Effector memory CD8-positive, alpha-beta T cell (primary cell): ENCODE measurements around the gene TSBP1.
"Not testable (repeated sequence)": the region's sequence is repeated elsewhere in the genome, so short reads cannot be mapped to it uniquely, and the experiment has no call there.

Experiments used
- ATAC-seq: fragments of 150-1000 bp; cut with Tn5 transposase; replicated peaks from 2 replicates; pipeline ENCODE4 v1.10.0; 2021; ENCODE audit warnings: mild to moderate bottlenecking, moderate library complexity
- DNase-seq, 3 experiments: peaks; one replicate each; pipeline ENCODE4 v3.0.0; 2021
- H3K27ac Mint-ChIP-seq, 2 donors: one replicate each; pipeline ENCODE4 v1.8.0; 2022; ENCODE audit warnings: mild to moderate bottlenecking in 2 of 2, mixed read lengths in 2 of 2, moderate library complexity in 2 of 2
- H3K27me3 Mint-ChIP-seq, 2 donors: one replicate each; pipeline ENCODE4 v1.8.0; 2022; ENCODE audit warnings: mixed read lengths in 2 of 2
- H3K36me3 Mint-ChIP-seq: one replicate; pipeline ENCODE4 v1.8.0; 2022; ENCODE audit warnings: mild to moderate bottlenecking, moderate library complexity, mixed read lengths; ENCODE audit not compliant: insufficient read depth
- H3K4me1 Mint-ChIP-seq, 2 donors: one replicate each; pipeline ENCODE4 v1.8.0; 2022; ENCODE audit warnings: low read depth in 2 of 2, mixed read lengths in 2 of 2
- H3K4me3 Mint-ChIP-seq, 2 donors: one replicate each; pipeline ENCODE4 v1.8.0; 2022; ENCODE audit warnings: mild to moderate bottlenecking in 2 of 2, mixed read lengths in 2 of 2, moderate library complexity in 2 of 2
- H3K9me3 Mint-ChIP-seq, 2 donors: one replicate each; pipeline ENCODE4 v1.8.0; 2022; ENCODE audit warnings: mixed read lengths in 2 of 2

The TSBP1 gene

DNA sequence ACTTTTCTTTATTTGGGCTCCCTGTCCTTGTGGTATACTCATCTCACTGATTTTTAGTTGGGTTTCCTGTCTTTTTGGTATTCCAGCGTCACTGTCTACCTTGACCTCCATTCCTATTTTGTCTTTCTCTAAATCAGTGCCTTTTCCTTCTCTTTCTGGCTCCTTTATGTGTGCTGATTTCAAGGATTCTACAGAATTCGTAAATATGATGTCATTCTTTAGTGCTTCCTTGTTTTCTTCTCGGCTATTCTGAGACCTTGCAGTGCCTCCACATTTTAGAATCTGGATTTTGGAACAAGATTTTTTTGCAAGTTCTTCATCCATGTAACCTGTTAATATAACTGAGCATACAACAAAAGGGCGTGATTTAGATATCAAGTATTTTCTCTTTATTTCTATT is 78.0 kb downstream of the TSBP1 start:
- Mint-ChIP-seq H3K27me3 (peaks cover 18 to 57% of the 10 kb centered on the region in 2 donors), H3K9me3 (no peaks in the 10 kb centered on the region), H3K36me3 (no peaks in the 10 kb centered on the region), H3K4me3 (no peak overlapping the region), H3K27ac (no peak overlapping the region), H3K4me1 (no peaks in the 10 kb centered on the region)
- ATAC-seq (no peak), DNase-seq (no peak)

DNA sequence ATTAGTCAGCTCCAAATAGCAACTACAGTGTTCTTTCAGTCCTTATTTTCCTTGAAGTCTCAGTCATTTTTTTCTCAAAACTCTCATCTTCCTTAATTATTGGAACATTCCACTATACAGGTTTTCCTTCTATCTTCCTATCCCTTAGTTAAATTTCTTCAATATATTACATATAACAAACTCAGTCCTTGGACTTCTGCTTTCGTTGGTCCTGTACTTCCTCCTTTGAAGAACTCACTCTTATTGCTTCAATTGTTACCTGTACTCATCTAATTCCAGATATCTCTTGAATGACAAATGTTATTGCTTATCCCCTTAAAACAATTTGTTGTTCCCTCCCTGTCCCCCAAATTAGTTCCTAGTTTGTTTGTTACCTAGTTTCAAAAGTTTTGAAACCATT is 80.2 kb downstream of the TSBP1 start:
- Mint-ChIP-seq H3K36me3 (no peaks in the 10 kb centered on the region), H3K9me3 (no peaks in the 10 kb centered on the region), H3K4me1 (no peaks in the 10 kb centered on the region), H3K27me3 (peaks cover 33 to 49% of the 10 kb centered on the region in 2 donors), H3K27ac (no peak overlapping the region), H3K4me3 (no peak overlapping the region)
- ATAC-seq, result no peak
- no peak for DNase-seq

DNA sequence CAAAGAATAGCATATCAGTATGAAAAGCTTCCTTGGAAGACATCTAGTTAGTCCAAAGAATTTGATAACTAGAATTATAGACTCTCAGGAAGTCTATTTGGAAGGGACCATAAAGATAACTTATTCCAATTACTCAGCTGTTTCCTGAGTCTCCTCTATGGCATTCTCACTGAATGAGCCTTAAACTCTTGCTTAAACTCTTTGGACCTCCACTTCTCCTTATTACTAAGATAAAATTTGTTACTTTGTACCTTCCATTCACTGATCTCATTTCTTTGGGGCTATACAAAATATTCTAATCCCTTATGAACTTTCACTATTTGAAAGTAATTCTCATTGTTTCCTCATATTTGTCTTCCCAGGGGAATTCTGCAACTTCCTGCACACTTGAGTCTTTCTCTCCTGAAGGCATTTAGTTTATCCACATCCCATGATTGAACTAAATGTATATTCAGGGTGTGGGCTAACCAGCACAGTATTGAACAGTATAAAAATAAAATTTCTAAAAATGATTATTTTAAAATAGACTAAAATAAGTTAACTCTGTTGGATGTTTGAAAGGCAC is 80.7 kb downstream of the TSBP1 start:
- Mint-ChIP-seq H3K27me3 (peaks cover 35 to 49% of the 10 kb centered on the region in 2 donors), H3K9me3 (no peaks in the 10 kb centered on the region), H3K4me1 (no peaks in the 10 kb centered on the region), H3K36me3 (no peaks in the 10 kb centered on the region), H3K4me3 (no peak overlapping the region), H3K27ac (no peak overlapping the region)
- DNase-seq (no peak), ATAC-seq (no peak)

DNA sequence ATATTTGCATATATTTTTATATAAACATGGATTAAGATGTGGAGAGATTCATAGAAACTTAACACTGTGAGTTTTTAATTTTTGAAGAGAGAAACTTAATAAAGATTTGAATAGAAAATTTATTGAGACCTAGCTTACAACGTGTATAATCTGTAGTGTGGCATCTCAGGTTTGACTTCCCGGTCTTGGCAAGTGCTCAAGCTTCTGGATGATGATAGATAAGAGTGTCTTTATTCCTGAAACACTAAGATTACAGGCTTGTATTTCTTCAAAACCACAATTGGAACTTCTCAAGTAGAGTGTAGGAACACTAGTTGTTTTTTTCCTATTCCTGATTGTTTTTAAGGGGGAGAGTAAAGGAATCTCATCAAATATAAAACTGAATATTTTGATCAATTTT is 83.3 kb downstream of the TSBP1 start:
- no peaks in the 10 kb centered on the region for H3K4me1 Mint-ChIP-seq
- H3K9me3 Mint-ChIP-seq, result no peaks in the 10 kb centered on the region
- no peak for DNase-seq
- no peaks in the 10 kb centered on the region for H3K36me3 Mint-ChIP-seq
- no peak overlapping the region for H3K27ac Mint-ChIP-seq
- no peak overlapping the region for H3K4me3 Mint-ChIP-seq
- H3K27me3 Mint-ChIP-seq, result peaks cover 28 to 35% of the 10 kb centered on the region in 2 donors
- ATAC-seq, result no peak

DNA sequence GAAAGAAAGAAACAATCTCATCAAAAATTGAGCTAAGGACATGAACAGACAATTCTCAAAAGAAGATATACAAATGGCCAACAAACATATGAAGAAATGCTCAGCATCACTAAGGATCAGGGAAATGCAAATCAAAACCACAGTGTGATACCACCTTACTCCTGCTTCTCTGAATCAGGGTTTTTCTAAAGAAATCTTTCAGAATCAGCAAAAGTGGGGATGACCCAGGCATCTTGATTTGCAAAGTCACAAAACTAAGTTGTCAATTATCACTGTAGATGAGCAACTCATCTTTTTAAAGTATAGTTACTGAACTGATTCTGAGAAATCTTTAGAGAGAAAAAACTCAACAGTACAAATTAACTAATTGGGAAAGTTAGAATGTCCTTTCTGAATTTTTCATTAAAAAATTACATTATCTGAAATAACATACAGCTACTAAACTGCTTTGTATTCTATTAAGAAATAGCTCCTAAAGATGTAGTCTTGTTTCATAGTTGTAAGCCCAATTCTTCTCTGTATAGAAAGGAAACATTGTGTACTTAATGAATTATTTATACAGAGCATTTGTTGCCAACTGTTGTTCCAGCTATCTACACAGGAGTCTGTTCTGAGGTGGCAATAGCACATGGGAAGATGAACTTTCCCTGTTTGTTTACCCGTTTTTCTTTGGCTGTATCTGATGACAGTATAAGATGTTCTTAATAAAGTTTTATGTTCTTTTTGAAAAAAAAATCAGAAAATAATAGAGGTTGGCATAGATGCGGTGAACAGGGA is 97.7 kb downstream of the TSBP1 start:
- H3K4me3 Mint-ChIP-seq, DNase-seq, H3K4me1 Mint-ChIP-seq, H3K27ac Mint-ChIP-seq, H3K9me3 Mint-ChIP-seq, ATAC-seq, H3K36me3 Mint-ChIP-seq: not testable (repeated sequence)
- H3K27me3 Mint-ChIP-seq, result peaks cover 40 to 57% of the 10 kb centered on the region in 2 donors

DNA sequence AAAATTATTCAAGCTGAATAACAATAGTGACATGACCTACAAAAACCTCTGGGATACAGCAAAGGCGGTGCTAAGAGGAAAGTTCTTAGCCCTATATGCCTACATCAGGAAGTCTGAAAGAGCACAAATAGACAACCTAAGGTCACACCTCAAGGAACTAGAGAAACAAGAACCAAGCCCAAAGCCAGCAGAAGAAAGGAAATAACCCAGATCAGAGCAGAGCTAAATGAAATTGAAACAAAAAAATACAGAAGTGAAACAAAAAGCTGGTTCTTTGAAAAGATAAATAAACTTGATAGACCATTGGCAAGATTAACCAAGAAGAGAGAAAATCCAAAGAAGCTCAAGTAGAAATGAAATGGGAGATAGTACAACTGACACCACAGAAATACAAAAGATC is 100.3 kb downstream of the TSBP1 start:
- Mint-ChIP-seq H3K9me3 (no peaks in the 10 kb centered on the region), H3K27me3 (peaks cover 36 to 41% of the 10 kb centered on the region in 2 donors), H3K4me1 (peaks cover 0 to 7% of the 10 kb centered on the region in 2 donors), H3K27ac (peak overlapping the region in 1 of 2 donors; percentile 1), H3K4me3 (peak overlapping the region; percentile 1 to 33), H3K36me3 (no peaks in the 10 kb centered on the region)
- DNase-seq, result no peak
- no peak for ATAC-seq

DNA sequence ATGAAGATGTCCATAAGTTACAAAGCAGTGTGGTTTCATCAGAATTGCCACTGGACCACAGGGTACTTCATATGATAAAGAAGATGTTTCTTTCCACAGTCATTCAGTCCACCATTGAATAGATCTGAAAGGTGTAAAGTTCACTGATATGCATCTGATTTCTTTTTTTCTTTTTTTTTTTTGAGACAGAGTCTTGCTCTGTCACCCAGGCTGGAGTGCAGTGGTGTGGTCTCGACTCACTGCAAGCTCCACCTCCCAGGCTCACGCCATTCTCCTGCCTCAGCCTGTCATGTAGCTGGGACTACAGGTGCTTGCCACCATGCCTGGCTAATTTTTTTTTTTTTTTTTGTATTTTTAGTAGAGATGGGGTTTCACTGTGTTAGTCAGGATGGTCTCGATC is 103.2 kb downstream of the TSBP1 start:
- not testable (repeated sequence) for H3K4me1 Mint-ChIP-seq, ATAC-seq, H3K36me3 Mint-ChIP-seq, H3K27ac Mint-ChIP-seq, DNase-seq, H3K4me3 Mint-ChIP-seq, H3K9me3 Mint-ChIP-seq
- peaks cover 39 to 43% of the 10 kb centered on the region in 2 donors for H3K27me3 Mint-ChIP-seq

DNA sequence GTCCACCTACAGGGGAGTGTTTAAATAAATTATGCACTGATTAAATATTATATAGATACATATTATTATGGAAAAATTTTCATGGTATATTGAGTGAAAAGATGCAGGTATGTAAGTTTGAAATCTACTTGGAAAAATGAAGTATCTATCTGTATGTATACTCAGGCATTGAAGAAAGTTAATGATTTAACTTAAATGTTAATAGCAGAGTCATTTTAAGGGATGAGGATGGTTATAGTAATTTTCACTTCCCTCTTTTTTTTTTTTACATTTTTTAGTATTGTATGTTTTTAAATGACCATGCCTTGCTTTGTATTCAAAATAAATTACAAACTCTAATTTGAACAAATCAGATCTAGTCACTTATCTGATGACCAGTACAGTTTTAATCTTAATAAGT is 104.7 kb downstream of the TSBP1 start:
- Mint-ChIP-seq H3K4me1 (peaks cover 0 to 7% of the 10 kb centered on the region in 2 donors), H3K27ac (no peak overlapping the region), H3K27me3 (peaks cover 28 to 42% of the 10 kb centered on the region in 2 donors), H3K4me3 (no peak overlapping the region), H3K36me3 (no peaks in the 10 kb centered on the region), H3K9me3 (no peaks in the 10 kb centered on the region)
- ATAC-seq (no peak), DNase-seq (no peak)

DNA sequence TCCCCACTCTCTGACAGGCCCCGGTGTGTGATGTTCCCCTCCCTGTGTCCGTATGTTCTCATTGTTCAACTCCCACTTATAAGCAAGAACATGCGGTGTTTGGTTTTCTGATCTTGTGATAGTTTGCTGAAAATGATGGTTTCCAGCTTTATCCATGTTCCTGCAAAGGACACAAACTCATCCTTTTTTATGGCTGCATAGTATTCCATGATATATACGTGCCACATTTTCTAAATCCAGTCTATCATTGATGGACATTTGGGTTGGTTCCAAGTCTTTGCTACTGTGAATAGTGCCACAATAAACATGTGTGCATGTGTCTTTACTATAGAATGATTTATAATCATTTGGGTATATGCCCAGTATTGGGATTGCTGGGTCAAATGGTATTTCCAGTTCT is 114.4 kb downstream of the TSBP1 start:
- ATAC-seq, H3K27ac Mint-ChIP-seq, H3K36me3 Mint-ChIP-seq, H3K4me3 Mint-ChIP-seq, H3K9me3 Mint-ChIP-seq, DNase-seq: not testable (repeated sequence)
- H3K27me3 Mint-ChIP-seq, result peaks cover 29 to 31% of the 10 kb centered on the region in 2 donors
- peaks cover 12 to 14% of the 10 kb centered on the region in 2 donors for H3K4me1 Mint-ChIP-seq

DNA sequence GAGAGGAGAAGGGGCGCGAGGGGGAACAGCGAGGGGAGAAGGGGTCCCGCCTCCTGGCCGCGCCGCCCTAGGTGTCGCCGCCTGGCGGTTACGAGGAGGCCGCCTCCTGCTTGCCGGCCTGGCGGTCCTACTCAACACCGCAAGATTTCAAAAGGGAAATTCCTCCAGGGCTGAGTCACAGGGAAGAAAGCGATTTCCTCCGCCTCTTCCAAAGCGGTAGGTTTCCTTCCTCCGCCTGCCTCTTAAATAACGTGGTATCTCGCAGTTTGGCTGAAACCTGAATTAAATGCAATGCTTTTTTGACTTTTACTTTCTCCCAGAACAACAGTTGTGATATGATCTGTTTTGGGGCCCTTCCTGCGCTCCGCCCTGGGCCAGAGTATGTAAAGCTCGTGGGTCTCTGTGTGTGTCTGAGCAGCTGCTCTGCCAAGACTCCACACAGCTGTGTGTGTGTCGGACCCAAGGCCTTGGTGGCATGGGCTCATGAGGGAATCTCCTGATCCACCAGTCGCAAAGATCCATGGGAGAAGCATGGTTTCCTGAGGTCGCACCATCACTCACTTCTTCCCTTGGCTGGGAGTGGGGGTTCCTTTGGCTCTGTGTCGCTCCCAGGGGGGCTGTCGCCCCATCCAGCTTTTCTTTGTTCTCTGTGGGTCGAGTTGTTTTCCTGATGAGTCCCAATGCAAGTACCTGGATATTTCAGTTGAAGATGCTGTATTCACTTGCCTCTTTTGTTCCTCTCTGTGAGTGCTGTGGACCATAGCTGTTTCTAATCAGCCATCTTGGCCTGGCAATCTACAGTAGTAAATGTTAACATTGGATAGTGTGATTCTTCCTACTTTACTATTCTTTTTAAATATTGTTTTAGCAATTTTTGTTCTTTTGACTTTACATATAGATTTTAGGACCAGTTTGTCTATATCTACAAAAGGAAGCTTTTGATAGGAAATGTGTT is 116.2 kb downstream of the TSBP1 start:
- Mint-ChIP-seq H3K27ac (peak overlapping the region; percentile 30 to 71), H3K4me1 (peaks cover 13 to 14% of the 10 kb centered on the region in 2 donors), H3K36me3 (no peaks in the 10 kb centered on the region), H3K4me3 (peak overlapping the region; percentile 44 to 60), H3K27me3 (peaks cover 16 to 20% of the 10 kb centered on the region in 2 donors), H3K9me3 (no peaks in the 10 kb centered on the region)
- ATAC-seq, result peak; percentile 96
- peak; percentile 35 to 51 (median 35) for DNase-seq

DNA sequence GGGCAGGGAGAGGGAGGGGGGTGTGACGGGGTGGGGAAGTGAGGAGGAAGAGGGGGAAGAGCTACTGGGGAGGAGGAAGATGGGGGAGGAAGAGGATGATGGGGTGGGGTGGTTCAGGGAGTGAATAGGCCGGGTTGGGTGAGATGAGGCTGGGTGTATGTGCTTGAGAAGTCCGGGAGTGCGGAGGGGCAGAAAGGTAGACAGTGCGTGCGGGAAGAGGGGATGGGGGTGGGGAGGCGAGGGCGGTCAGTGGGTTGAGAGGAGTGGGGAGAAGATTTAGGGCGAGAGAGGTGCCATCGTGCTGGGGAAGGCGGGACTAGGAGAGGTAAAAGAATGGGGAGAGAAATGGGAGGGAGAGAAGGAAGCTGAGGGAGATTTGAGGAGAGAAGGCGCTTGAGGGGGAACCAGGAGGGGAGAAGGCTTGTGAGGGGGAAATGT is 116.9 kb downstream of the TSBP1 start:
- no peaks in the 10 kb centered on the region for H3K9me3 Mint-ChIP-seq
- H3K4me3 Mint-ChIP-seq, result peak overlapping the region; percentile 44 to 60
- DNase-seq, result no peak
- H3K27ac Mint-ChIP-seq, result peak overlapping the region; percentile 30 to 71
- no peaks in the 10 kb centered on the region for H3K36me3 Mint-ChIP-seq
- peaks cover 13 to 14% of the 10 kb centered on the region in 2 donors for H3K4me1 Mint-ChIP-seq
- peaks cover 9 to 13% of the 10 kb centered on the region in 2 donors for H3K27me3 Mint-ChIP-seq
- ATAC-seq, result no peak

DNA sequence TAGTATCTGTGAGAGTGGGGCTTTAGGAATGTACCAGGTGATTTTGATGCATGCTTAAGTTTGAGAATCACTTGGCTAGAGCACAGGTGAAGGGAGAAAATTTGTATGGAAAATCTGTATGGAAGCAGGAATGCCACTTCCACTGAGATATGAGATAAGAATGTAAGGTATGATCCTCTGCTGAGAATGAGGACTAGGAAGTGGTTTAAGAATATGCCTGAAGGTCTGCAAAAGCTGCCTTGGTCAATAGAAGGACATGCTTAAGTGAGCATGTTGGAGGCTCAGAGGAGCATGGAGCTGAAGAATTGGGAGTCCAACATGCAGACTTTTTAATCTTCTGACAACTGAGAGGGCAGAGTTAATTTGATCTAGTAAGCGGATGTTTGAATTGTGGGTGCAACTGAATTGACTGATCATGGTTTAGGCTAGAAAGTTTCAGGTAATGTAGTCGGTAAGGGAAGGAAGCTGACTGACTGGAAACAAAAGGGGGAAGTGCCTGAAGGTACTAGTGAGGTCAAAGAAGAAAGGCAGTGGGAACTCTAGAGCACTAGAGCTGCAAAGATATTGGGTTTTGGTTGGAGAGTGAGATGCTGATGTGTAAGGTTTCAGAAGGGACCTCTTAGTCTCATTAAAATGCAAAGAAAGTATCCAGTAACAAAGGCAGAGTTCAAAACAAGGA is 119.2 kb downstream of the TSBP1 start:
- H3K4me3 Mint-ChIP-seq, result no peak overlapping the region
- ATAC-seq (no peak), DNase-seq (no peak)
- H3K4me1 Mint-ChIP-seq, result peaks cover 13 to 14% of the 10 kb centered on the region in 2 donors
- no peaks in the 10 kb centered on the region for H3K36me3 Mint-ChIP-seq
- H3K9me3 Mint-ChIP-seq, result no peaks in the 10 kb centered on the region
- peaks cover 0 to 6% of the 10 kb centered on the region in 2 donors for H3K27me3 Mint-ChIP-seq
- H3K27ac Mint-ChIP-seq, result peak overlapping the region in 1 of 2 donors; percentile 12

DNA sequence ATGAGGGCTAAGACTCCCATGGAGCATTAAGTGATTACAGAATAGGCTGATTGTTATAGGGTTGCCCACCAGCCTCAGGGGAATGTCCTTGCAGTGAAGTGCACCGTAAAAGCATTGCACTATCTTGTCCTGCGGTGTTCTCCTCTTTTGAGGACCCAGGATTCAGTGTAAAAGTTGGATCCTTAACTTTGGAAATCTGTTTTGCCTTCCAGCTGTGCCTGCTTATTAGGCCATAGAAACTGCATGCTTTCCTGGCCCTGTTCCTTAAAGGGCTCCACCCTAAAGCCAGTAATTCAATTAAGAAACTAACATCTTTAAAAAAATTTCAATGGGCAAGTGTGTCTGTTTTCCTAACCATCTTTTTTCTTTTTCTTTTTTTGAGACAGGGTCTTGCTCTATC is 122.4 kb downstream of the TSBP1 start:
- Mint-ChIP-seq H3K9me3 (no peaks in the 10 kb centered on the region), H3K36me3 (no peaks in the 10 kb centered on the region), H3K27ac (no peak overlapping the region), H3K4me1 (peaks cover 14 to 17% of the 10 kb centered on the region in 2 donors), H3K27me3 (peaks cover 0 to 6% of the 10 kb centered on the region in 2 donors), H3K4me3 (no peak overlapping the region)
- DNase-seq (no peak), ATAC-seq (no peak)
